HG02970 (cell line): ENCODE measurements around the gene LRP1B.

Experiments
- ATAC-seq: cut with Tn5 transposase; IDR thresholded peaks from one replicate; pipeline ENCODE4 v1.9.1; 2021; ENCODE audit warnings: mild to moderate bottlenecking, moderate library complexity, moderate number of reproducible peaks; ENCODE audit not compliant: unreplicated experiment, low FRiP score

Gene LRP1B

DNA sequence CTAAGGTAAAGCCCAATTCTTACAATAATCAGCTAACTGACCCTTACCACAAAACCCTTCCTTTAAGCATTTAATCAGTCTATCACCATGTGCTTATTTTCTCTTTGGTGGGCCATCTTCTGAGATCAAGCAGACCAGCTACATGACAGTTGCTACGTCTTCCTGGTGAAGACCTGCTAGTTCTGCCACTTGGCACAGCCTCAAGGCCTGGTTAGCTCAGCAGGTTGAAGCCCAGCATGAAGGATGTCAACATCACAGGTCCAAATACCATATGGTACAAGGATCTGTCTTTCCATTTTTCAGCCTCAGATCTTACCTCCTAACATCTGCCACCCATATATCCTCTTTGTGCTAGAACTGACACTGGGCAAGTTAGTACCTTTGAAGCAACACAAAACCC is 636.9 kb downstream of the LRP1B start:
- no peak for ATAC-seq

DNA sequence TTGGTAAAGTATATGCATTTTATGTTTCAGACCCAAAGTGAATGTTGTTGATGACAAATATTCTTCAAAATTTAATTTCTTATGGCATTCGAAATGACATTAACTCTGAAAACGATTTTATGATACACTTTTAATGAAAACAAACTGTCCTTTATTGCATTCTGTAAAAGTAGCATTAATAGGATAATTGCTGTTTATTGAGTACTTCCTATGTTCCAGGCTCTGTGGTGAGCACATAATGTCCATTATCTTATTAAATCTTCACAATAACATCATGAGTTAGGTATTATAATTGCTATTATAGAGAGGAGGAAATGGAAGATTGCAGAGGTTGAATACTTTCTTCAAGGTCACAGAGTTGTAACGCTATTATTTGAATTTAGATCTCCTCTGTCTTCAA is 638.0 kb downstream of the LRP1B start:
- no peak for ATAC-seq

DNA sequence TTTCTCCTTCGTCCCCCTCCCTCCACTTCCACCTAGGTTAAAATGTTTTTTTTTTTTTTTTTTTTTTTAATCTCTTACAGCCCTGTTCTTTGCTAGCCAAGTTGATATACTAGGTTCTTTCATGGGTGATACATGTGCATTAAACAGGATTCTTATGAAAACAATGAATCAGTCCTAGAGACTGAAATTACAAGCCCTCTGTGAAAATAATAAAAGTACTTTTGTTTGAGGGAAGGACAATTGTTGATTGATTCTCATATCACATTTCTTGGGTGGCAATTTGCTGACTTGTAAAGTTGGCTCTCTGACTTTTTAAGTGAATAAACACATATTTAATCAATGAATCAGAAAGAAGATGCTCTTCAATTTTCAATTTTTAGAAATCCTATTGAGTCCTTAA is 639.9 kb downstream of the LRP1B start:
- ATAC-seq: no peak

DNA sequence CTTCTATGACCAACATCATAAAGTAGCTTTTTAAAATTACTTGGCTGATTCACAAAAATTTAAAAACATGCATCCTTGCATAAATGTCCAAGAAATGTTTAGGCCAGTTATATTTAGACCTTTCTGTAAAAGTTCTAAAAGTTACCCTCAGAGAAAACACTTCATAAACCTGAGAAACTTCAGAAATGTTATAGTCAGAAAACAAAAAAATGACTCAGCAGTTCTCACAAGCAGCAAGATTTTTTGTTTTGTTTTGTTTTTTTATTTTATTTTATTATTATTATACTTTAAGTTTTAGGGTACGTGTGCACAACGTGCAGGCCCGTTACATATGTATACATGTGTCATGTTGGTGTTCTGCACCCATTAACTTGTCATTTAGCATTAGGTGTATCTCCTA is 648.1 kb downstream of the LRP1B start:
- ATAC-seq: no peak

DNA sequence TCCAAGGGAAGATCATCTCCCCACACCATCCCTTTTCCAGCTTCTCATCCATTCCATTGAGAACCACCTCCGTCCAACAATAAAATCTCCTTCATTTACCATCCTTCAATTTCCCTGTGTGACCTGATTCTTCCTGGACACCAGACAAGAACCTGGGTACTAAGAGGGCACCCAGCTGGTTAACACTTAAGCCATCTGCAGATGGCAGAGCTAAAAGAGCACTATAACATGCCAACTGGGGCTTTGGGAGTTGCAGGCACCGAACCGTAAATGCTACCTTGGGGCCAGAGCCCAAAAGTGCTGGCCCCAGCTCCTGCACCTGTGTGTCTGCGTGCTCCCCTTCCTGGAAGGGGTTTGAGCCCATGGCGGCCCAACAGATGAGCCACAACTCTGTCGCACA is 655.0 kb downstream of the LRP1B start:
- ATAC-seq: no peak

DNA sequence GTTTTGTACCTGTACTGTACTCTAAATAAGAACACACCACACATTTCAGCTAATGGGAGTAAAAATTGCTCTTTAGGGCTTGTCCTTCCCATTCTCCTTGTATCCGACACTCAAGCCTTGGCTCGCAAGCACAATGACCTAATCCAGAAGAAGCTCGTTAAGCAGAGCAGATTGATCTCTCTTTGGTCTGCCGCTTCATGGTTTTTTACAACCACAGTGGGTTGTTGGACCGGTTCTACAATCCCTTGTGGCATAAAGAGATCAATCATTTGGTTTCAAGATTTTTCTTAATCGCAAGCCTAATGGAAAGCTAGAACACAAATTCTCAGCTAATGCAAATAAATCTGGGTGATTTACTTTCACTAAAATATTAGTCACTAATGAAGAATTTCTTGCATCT is 662.1 kb downstream of the LRP1B start:
- no peak for ATAC-seq

DNA sequence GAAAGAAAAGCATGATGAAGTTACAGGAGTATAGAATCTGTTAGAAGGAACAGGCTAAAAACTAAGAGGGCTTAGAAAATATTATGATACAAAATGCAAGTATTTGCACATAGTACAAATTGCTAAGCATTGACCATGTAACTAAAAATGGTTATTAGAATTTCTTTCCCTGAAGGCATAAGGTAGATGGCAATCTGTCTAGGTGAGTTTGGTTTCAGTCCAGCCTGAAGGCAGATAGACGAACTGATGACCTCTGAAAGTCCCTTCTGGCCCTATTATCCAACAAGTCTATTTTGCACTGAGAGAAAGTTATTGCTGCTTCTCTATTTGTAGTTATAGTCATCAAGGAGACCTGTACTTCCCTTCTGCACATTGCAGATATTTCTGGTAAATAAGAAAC is 663.5 kb downstream of the LRP1B start:
- ATAC-seq: no peak

DNA sequence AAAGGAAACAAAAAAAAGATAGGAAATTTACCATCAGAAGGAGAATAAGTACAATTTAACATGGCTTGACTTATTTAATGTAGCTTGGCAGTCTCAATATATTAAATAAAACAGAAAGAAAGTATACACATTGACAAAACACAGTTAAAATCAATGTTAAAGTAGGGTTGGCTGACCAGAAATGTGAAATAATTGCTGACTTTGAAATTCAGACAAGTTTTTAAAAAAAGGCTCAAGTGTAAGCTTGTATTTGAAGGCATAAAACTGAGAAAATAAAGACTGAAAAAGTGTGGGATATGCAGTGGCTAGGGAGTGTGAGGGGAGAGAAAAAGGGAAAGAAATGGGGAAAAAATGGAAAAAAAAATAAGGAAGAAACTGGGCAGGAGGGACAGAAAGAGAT is 665.8 kb downstream of the LRP1B start:
- ATAC-seq: no peak

DNA sequence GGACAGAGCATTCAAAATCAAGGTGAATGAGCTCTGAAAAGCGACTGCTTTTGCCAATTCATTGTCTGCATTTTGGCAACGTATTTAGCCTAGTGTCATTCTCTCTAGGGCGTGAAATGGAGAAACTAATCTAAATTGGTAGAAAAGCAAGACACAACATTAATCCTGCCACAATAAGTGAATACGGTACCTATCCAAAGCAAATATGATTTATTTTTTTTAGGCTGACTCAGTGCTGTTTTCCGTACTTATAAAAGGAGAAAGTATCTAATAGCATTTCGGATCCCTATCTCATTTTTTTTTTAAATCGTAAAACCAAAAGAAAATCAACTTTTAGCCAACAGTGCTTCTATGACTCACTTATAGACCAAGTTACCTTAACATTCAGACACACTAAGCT is 672.5 kb downstream of the LRP1B start:
- ATAC-seq: no peak

DNA sequence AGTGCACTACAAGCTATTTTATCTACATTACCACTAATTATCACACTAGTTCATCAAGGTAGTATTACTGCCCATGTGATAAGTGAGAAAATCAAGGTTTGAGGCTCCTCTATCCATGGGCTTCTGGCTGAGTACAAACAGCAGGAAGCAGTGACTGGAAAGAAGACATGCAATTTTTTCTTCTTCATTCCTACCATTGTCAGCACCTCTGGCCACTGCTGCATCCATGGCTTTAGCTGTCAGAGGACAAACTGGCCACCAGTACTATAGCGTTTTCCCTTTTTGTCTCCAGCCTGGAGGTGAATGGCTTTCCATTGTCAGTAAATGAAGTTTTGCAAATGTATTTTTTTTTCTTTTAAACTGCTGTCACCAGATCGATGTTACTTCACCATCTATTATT is 674.9 kb downstream of the LRP1B start:
- no peak for ATAC-seq

DNA sequence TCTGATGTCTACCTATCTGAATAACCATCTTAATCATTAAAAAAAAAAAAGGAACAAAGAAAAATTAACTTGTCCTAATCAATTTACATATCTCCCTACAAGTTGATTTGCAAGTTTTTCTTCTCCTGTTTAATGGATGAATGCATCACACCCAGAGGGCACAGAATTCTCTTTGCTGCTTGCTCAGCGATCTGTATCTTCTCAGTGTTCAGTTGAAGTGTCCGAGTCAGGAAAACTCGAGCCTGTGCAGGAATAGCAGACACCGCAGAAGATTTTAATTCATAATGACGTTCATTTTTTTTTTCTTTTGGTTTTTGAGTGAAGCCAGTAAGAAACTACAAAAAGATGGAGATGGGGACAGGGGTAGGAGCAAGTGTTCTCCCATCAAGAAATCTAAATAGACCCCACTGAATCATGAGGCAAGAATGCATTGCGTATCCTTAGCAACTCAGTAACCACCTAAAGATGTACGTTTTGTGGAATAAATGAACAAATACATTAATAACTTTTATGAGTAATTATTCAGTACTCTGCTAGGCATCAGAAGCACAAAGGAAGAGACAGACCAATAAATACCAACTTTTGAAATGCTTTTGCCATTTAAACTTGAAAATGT is 675.5 kb downstream of the LRP1B start:
- ATAC-seq: no peak

DNA sequence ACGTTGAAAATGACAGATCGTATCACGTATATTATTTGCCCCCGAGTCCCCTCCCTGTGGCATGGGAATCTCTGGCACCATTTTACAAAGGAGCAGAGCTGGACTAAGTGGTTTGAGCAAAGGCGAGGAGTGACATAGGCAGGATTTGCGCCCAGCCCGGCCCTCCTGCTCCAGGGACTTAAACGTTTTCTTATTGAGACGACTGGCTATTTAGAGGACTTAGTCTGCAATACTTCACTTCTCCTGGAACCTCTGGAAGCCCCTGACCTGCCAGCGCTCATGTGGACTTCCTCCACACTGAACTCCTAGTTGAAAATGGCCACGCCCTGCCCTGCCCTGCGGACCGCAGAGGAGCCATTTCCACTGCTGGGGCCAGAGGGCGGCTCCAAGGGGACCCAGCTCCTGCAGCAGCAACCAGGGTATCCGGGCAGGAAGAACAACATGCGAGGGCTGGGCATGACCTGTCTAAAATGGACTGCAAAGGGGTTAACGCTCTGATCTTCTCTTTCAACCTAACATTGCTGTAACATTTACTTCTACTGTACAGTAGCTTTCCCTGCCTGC is 690.7 kb downstream of the LRP1B start:
- no peak for ATAC-seq

DNA sequence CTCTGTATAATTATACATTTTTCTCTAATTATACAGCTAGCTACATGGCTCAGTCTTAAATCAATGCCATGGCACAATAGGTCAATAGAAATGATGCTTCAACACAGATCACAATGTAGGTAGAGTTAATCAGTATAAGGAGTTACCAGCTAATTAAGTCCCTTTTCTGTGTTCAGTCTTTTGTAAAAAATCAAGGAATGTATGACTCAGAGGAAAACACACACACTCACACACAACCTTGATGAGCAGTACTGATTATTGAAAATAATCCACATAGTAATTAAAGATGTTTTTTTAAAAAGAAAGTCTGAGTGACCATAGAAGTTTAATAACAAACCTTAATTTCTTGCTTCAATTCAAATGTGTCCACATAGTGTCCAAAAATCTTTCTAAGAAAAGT is 691.3 kb downstream of the LRP1B start:
- no peak for ATAC-seq

DNA sequence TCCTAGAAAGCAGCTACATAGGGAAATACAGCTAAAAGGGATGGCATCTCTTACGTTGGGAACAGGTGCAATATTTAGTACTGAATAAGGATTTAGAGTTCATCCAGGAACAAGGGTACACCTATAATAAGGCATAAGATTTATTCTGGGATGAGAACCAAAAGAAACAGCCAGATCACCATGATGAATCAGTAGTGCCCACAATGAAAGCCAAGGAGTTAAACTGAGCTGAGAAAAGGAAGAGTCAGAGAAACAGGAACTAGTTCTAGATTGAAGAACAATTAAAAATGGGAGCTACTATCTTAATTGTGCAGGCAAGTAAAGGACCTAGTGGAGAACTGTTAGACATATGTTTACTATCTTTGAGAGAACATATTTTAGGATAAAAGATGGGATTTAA is 692.3 kb downstream of the LRP1B start:
- no peak for ATAC-seq

DNA sequence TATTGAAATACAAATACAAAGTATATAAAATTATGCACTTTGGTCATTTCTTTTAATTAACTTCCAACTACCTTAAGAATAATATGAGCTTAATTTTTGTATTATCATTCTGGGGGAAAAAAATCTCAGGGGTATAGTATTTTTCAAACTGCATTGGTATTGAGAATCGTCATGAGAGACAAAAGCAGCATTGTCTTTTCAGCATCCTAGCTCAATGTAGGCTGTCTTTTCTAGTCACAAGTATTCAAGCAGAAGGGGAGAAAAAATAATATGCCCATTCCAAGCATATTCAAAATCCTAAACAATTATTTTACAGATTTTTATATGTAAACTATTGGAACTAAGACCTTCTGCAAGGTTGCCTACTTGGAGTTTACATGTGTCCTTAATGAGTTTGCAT is 693.3 kb downstream of the LRP1B start:
- ATAC-seq: no peak

DNA sequence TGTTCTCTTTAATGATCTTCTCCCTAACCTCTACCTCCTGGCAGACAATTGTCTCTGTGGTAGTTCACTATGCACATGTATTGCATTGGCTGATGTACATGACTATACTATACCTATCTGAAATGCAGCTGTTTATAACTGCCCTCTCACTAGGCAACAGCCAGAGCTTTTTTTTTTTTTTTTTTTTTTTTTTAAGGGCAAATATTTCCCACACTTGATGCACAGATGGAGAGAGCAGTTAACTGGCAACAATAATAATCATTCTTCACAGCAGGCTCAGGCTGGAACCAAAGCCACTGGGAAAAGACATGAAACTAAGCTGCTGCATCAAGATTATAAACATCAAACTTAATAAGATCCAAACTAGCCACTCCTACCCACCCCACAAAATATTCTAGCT is 707.7 kb downstream of the LRP1B start:
- ATAC-seq: no peak

DNA sequence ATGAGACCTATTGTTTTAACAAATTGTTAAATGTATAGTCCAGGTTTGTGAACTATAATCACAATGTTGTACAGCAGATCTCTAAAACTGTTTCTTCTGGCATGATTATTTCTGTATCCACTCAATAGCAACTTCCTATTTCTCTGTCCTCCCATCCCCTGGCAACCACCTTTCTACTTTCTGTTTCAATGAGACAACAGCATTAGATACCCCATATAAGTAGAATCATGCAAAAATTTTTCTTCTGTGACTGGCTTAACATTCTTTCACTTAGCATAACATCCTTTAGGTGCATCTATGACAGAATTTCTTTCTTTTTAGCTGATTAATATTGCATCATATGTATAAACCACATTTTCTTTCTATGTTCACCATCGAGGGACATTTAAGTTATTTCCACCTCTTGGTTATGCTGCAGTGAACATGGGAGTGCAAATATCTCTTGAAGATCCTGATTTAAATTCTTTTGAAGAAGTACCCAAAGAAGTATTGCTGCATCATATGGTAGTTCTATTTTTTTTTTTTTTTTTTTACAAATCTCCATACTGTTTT is 713.5 kb downstream of the LRP1B start:
- ATAC-seq: no peak

DNA sequence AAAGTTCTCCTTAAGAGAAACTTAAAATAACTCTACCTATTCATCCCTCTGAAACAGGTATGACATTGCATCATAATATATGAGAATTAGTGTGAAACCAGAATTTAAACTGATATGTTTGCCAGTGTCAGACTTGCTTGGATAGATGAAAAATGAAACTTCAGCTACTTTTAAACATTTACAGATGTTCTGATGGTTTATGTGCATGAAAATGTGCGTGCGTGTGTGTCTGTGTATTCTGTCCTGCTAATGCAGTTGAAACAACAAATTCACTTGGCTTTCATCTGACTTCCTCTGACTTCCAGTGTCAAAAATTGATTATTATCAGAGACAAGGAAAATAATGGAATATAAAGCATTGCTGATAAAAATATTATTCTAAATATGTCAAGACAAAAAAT is 719.4 kb downstream of the LRP1B start:
- ATAC-seq: no peak

DNA sequence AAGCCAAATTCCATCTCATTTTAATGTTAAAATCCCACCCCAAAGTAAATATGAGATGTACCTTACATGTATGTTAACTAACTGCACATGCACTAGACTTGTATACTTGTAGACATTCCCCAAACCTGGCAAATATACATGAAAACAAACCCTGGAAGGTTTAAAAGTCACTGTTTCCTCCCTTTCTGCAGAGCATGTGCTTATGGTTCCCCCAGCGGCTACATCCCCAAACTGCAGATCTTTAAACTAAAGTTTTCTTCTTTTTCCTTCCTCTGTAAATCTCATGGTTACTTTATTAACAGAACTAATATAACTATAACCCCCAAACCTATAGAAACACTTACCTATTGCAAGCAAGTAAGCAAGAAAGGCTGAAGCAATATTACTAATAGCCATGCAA is 731.5 kb downstream of the LRP1B start:
- no peak for ATAC-seq

DNA sequence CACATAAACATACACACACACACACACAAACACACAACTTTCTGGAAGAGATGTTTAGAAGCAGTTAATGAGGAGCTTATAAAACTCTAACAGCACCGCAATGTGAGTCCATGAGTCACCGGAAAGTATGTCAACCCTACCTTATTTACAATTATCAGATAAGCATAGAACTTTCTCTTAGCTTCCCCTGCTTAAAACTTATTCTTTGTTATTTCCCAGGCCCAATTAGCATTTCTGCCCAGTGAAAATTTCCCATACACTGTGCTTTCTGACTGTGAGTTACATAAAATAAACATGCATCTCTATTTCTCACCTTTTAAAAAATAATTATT is 737.6 kb downstream of the LRP1B start:
- no peak for ATAC-seq

DNA sequence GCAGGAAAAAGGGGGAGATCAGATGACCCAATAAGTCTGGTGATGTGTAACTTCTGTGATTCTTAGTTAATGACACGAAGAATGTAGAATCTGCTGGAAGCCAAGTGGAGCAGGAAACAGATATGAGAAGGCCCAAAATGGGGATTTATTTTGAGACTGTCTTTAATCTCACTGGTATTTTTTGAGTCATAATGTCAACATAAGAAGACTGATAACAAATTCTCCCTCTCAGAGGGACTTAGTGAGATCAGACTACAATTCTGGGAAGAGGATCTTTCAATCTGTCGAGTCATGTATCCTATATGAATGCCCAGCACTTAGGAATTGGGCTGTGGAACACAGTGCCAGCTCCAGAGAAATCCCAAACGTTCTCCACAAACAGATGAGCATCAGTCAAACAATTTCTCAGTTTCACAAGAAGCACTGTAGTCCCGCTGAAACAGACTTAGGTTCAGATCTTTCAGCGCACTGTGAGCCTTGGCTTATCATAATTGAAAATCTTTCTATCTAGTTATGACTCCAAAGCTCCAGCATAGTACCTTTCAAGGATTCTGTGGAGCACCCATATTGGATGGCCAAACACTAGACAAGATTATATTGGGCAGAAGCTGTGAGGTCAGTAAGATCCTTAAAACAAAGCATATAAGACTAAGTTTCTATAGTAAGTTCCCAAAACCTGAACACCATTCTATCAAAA is 738.2 kb downstream of the LRP1B start:
- ATAC-seq: no peak

DNA sequence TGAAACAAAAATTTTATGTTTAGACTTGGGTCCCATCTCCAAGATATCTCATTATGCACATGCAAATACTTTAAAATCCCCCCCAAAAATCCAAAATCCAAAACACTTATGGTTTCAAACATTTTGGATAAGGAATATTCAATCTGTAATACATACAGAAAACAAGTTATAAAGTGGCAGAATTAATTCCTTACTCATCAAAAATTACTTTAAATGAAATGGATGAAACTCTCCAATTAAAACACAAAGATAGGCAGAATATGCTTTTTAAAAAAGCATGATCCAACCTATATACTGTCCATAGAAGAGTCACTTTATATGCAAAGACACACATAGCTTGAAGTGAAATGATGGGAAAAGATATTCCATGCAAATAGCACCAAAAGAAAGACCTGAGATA is 744.6 kb downstream of the LRP1B start:
- ATAC-seq: no peak
